Inflammatory macrophage (primary cell): Measurements from ENCODE around the gene CFAP20DC.
"Not testable (repeated sequence)": the region's sequence is repeated elsewhere in the genome, so short reads cannot be mapped to it uniquely, and the experiment has no call there.

Experiments used
- DNase-seq, 2 donors: peaks; one replicate each; pipeline ENCODE4 v3.0.0-alpha.2; 2020 to 2022
- total RNA-seq, 18 experiments: gene quantifications; one replicate each; lab custom pipeline; 2026; ENCODE audit warnings: mixed read lengths in 6 of 18, inconsistent platforms in 2 of 18; lab: John Stamatoyannopoulos, UW

The CFAP20DC gene
- 0.35 to 1.4 (median 0.95) reads per million in 18 experiments for total RNA-seq

DNA sequence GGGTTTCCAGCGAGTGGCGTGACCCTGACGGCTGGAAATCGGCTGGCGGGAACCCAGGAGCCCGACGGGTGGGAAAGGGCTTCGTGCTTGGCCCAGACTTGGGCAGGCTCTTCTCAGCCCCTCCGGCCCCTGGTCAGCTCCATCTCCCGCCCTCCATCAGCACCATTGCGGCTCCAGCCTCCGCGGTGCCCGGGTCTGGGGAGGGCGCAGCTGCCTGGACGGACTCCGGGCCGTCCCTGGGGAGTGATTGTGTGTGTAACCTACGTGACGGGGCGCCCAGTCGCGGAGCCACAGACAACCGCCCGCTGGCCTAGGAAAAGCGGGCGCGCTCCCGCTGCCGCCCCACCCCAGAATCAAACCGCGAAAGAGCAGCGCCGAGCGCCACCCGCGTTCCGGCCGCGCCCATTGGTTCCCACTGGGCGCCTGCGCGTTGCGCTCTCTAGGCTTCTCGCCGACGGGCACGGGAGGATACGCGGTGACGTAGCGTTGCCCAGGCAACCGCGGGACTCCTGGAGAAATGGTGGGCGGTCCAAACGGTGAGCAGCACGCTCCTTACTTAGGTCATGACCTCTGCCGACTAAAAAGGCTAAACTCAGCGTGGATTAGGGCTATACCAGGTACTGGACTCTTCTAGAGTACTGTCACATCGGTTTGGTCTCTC, at the start of gene CFAP20DC:
CFAP20DC (minus strand) TSS at position 355 of the 661 bp plus-strand sequence. CDS start 394 bp downstream, outside the sequence.
- DNase-seq: peak; percentile 90 to 91

DNA sequence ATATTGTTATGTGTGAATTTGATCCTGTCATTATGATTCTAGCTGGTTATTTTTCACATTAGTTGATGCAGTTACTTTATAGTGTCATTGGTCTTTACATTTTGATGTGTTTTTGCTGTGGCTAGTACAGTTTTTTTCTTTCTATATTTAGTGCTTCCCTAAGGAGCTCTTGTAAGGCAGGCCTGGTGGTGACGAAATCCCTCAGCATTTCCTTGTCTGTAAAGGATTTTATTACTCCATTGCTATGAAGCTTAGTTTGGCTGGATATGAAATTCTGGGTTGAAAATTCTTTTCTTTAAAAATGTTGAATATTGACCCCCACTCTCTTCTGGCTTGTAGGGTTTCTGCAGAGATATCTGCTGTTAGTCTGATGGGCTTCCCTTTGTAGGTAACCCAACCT, 48.7 kb upstream of the CFAP20DC start:
- DNase-seq: not testable (repeated sequence)

DNA sequence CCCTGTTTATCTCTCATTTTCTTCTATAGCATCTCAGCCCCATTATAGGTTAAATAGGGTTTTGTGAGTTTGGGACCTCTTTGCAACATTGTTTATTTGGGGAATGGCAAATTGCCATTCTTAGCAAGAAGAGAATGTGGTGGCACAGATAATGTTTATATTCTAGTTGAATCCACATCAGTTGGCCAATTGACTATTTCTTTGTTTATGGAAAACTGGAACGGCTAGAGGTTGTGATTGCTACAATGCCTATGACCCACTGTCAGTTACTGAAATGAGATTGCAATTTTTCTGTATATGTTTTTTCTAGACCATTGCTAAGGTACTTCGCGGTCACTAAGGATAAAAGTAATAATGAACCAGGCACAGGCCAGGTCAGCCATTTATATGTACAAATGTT, 44.6 kb upstream of the CFAP20DC start:
- no peak for DNase-seq

DNA sequence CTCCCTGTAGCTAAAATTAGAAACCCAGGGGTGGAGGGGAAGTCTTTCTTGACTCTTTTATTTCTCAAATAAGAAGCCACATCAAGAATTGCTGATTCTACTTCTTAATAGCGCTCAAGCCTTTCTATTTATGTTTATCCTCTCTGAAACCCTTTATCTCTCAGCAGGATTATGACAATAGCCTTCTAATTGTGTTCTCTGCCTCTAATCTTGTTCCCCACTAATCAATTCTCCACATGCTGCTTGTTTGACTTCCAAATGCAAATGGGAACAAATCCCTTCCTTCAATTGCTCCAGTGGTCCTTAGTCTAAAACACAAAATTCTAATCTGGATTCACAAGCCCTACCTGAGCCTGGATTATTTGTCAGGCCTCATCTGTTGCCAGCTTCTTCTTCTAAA, 43.7 kb upstream of the CFAP20DC start:
- no peak for DNase-seq

DNA sequence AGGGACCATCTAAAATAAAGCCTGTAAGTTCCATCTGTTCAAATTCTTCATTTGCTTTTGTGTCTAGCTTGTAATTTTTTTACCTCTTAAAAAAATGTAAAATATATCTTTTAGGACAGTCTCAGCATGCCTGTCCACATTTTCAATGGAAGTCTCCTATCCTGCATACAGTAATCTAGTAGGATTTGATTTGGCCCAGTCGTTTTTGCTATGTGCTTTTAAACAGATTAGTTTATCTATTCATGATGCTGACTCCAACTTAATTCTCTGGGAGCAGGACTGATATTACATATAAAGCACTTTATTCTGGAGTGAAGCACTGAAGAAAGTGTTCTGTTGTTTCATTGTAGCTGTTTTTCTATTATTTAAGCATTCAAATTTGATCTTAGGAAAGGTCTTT, 38.9 kb upstream of the CFAP20DC start:
- DNase-seq: no peak

DNA sequence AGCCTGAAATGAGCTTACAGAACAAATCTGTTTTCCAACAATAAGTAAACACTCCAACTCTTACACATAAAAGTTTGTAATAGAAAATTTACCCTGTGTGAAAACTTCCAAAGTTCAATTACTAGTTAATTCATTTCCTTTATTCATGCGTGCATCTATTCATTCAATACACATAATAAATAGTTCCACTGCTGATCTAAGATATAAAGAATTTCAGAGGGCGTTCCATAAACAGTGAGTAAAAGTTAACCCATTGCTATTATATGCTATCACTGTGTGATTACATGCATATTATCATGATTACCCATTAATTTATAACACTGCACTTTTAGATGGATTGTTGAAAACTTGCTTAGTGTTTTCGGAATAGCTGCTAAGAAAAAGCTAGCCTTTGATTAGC, 36.2 kb upstream of the CFAP20DC start:
- no peak for DNase-seq

DNA sequence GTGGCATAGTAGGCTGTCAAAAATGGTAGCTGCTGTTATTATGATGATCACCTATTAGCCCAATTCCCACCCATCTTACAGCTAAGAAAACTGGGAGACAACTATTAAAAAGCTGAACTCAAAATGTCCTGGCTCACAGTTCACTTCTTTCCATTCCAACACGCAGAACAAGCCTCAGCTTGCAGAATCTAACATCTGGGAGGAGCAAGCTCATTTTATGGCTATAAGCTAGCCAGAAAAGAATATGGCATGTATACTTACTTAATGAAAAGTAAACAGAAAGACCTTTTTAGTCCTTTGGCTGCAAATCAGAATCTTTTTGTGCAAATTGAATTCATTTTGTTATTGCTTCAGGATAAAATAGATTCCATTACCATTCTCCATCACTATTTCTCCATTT, 34.8 kb upstream of the CFAP20DC start:
- no peak for DNase-seq

DNA sequence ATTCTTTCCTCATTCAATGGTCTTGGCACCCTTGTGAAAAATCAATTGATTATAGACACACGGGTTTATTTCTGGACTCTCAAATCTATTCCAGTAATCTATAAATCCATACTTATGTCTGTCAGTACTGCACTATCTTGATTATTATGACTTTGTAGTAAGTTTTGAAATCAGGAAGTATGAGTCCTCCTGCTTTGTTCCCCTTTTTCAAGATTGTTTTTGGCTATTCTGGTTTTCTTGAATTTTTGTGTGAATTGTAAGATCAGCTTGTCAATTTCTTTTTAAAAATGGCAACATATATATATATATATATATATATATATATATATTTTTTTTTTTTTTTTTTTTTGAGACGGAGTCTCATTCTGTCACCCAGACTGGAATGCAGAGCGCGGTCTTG, 32.3 kb upstream of the CFAP20DC start:
- peak in 1 of 2 donors; percentile 41 for DNase-seq

DNA sequence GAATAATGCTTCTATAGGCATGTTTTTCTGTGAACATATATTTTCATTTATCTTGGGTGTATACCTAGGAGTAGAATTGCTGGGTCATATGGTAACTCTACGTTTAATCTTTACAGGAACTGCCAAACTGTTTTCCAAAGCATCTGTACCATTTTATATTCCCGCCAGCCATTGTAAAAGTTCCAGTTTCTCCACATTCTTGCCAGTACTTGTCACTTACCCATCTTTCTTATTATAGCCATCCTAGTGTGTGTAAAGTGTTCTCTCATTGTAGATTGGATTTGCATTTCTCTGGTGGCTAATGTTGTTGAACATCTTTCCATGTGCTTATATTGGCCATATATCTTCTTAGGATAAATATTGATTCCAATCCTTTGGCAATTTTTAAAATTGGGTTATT, 31.2 kb upstream of the CFAP20DC start:
- no peak for DNase-seq

DNA sequence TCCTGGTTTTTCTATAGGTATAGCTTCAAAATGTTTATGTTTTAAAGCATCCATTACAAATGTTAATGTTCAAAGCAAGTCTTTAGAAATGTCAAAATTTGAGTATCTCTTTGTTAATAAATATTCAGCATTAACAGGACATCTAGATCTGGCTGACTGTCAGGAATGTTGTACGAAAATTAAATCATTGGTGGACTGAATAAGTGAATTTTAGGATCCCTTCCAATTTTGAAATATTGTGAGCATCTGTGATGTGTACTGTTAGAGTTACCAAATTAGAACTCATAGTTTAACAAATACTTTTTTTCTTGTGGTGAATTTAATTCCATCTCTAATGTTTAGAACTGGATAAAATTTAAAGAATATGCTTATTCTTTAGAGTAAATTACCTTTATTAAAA, 30.1 kb upstream of the CFAP20DC start:
- no peak for DNase-seq

- no peak for DNase-seq
Observed at GRCh38 chr3:59074764-59075163, 24.9 kb upstream of the CFAP20DC start.

DNA sequence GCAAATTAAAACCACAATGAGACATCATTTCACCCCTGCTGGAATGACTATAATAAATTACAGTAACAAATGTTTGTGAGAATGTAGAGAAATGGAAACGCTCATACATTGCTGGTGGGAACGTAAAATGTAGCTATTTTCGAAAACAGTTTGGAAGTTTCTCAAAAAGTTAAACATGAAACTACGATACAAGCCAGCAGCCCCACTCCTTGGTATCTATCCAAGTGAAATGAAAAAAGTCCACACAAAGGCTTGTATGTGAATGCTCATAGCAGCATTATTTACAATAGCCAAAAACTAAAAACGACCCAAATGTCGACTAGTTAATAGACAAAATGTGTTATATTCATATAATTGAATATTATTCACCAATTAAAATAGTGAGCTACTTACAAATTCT, 22.9 kb upstream of the CFAP20DC start:
- no peak for DNase-seq

GRCh38 chr3:59069838-59070237, 20.0 kb upstream of the CFAP20DC start:
- DNase-seq: no peak

- no peak for DNase-seq
Observed at GRCh38 chr3:59065240-59065639, 15.4 kb upstream of the CFAP20DC start.

DNA sequence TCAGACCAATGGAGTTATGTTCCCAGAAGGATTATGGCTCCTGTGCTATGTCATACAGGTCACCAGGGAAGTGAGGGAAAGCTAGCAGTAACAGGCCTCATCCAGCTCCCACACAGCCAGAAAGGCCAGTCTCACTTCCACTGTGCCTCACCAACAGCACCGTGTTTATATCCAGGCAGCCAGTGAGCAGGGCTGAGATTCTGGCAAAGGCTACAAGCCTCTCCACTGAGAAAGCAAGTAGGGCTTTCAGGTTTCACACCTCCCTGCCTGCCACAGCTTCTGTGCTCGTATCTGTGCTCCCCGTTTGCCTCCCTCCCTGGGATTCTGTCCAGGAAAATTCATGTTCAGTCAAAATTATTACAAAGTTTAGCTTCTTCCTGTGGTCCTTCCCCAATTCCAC, 14.9 kb upstream of the CFAP20DC start:
- DNase-seq: no peak

DNA sequence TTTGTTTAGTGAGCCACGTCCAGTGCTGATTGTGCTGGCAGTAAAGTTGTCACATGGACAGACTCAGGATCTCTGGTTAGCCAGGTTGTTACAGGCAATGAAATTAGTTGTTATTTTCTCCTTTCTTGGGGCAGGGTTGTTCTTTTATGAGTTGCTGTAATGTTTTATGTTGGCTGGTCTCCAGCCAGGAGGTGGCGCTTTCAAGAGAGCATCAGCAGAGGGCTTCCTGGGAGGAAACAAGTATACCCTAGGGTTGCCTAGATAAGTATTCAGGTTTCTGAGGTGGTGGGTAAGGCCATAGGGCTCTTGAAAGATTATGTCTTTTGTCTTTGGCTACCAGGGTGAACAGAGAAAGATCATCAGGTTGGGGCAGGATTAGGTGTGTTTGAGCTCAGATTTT, 14.5 kb upstream of the CFAP20DC start:
- no peak for DNase-seq

DNA sequence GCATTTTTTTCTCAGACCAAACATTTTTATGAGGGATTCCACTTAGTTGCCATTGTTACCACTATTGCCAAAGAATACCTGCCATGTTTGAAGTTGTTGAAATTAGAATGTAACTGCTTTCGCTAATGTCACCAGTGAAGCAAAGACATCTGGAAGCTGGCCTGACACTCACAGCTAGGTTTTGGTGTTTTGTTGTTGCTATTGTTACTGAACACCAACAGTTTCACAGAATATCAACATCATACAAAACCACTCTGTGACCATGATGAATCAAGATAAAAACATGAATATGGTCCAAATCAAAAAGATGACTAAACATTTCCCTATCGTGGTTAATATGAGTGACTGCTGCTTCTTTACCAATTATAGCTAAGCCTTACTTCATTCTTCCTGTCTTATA, 6.9 kb upstream of the CFAP20DC start:
- DNase-seq: no peak

DNA sequence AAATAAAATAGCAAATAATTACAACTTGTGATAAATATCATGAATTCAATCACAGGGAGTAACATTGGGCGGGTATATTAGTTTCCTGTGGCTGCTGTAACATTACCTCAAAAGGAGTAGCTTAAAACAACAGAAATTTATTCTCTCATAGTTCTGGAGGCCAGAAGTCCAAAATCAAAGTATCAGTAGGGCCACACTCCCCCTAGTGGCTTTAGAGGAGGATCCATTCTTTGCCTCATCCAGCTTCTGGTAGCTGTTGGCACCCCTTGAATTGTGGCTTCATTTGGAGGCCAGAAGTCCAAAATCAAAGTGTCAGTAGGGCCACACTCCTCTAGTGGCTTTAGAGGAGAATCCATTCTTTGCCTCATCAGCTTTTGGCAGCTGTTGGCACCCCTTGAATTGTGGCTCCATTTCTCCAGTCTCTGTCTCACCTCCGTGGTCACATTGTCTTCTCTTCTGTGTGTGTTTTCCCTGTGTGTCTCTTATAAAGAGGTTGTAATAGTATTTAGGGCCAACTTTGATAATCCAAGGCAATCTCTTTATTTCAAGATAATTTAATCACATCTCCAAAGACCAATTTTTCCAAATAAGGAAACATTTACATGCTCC, 3.1 kb upstream of the CFAP20DC start:
- peak; percentile 35 to 40 for DNase-seq

- DNase-seq: not testable (repeated sequence)
Observed at GRCh38 chr3:59050811-59051414, 1.1 kb upstream of the CFAP20DC start.

- DNase-seq: no peak
Observed at GRCh38 chr3:59046839-59047238, 3.0 kb downstream of the CFAP20DC start.

DNA sequence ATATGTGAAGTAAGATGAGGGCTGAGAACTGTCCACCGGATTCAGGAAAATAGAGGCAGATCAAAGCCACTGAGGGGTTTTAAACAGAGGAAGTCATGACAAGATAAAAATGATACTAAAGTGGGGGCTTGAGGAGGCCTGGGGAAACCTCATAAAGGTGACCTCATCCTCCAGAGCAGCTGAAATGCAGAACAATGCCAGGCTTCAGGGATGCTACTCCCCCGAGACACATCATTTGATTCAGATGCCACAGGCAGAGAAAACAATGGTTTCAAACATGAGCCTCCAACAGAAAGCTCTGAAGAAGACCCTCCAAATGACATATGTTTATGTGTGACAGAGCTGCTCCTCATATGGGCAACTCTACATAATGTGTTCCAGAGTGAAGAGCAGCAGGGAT, 6.4 kb downstream of the CFAP20DC start:
- DNase-seq: no peak

- no peak for DNase-seq
Observed at GRCh38 chr3:59040902-59041301, 8.9 kb downstream of the CFAP20DC start.

DNA sequence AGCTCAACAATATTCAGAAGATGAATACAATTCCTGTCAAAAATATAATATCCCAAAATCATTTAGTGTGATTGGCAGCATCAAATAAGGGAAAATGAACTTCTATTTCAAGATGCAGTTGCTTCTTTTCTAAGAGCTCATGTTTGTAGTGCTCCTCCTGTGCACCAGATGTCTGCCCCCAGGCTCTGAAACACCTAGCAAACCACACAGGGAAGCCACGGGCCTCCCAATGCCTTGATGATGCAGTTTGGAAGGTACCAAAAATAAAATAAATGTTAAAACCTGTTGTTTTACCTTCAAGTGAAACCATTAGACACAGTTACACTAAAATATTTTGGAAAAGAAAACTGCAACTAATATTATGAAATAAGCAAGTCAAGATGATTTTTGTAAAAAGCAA, 22.2 kb downstream of the CFAP20DC start:
- DNase-seq: no peak

- DNase-seq: no peak
Observed at GRCh38 chr3:59023612-59024011, 26.2 kb downstream of the CFAP20DC start.
